Gastroesophageal sphincter (tissue), 3 donors: Measurements from ENCODE around the gene RAB33B.

Source experiments
- POLR2A ChIP-seq, 2 donors: fragments of 450-650 bp; IDR thresholded peaks; one replicate each; pipeline ENCODE4 v1.6.1; 2017; ENCODE audit warnings: antibody characterized with exemption in 2 of 2, mild to moderate bottlenecking in 2 of 2, moderate library complexity in 1 of 2
- POLR2AphosphoS5 ChIP-seq: sonication (generic); formaldehyde crosslinking; IDR thresholded peaks from one replicate; pipeline ENCODE4 v1.6.1; 2017; ENCODE audit warnings: antibody characterized with exemption
- TF ChIP-seq, protein P1 (sequence below), 4 experiments: fragments of 200-600 bp in 2 of 4; fragments of 450-650 bp in 2 of 4; sonication (generic) in 1 of 4; IDR thresholded peaks; one replicate each; pipeline ENCODE4 v1.5.1; 2017 to 2019; ENCODE audit warnings: antibody characterized with exemption in 4 of 4, mild to moderate bottlenecking in 2 of 4, moderate library complexity in 2 of 4

DNA sequence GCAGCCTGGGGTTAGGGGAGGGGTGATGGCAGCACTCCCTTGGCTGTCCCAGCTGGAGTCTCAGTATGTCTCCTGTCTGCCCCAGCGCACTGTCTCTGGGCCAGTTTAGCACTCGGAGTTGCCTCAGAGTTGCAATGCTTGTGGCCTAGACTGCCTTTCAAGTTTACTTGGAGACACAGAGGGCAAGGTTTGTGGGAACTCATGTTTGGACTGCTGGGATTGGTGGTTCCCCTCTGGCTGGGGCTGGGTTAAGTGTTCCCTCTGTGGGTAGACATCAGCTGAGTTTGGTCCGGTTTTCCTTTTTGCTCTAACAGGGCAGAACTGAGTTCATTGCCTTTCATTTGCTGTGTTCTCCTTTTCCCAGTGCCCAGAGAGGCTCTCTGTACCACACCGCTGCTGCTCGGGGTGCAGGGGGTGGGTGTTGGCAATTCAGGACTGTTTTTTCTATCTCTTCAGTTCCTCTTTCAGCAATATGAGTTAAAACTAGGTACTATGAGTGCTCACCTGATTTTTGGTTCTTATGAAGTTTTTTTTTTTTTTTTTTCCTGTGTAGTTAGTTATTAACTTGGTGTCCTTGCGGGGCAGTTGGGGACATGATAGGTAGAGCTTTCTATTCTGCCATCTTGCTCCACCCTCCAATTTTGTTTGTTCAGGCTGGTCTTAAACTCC, 17.2 kb downstream of the RAB33B start:
- TF ChIP-seq, protein P1, sequence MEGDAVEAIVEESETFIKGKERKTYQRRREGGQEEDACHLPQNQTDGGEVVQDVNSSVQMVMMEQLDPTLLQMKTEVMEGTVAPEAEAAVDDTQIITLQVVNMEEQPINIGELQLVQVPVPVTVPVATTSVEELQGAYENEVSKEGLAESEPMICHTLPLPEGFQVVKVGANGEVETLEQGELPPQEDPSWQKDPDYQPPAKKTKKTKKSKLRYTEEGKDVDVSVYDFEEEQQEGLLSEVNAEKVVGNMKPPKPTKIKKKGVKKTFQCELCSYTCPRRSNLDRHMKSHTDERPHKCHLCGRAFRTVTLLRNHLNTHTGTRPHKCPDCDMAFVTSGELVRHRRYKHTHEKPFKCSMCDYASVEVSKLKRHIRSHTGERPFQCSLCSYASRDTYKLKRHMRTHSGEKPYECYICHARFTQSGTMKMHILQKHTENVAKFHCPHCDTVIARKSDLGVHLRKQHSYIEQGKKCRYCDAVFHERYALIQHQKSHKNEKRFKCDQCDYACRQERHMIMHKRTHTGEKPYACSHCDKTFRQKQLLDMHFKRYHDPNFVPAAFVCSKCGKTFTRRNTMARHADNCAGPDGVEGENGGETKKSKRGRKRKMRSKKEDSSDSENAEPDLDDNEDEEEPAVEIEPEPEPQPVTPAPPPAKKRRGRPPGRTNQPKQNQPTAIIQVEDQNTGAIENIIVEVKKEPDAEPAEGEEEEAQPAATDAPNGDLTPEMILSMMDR (IDR thresholded peaks at IDR 0.05) = no peak
- TF ChIP-seq POLR2A (IDR thresholded peaks at IDR 0.05) (no peak), POLR2AphosphoS5 (no peak)
